Peyer's patch (tissue), 4 donors: ENCODE data around the gene HDC. TPM values are rescaled to one million over a fixed set of nuclear protein-coding genes. Genes with fewer than 3 reads are reported as not detected.

Source experiments
- DNase-seq, 3 donors: peaks; one replicate each; pipeline ENCODE4 v3.0.0-alpha.2; 2017 to 2019
- H3K27ac ChIP-seq, 4 donors: fragments of 200-600 bp; sonication (generic); one replicate each; pipeline ENCODE4 v1.5.1; 2016 to 2019
- H3K27me3 ChIP-seq, 2 donors: fragments of 200-600 bp; sonication (generic); one replicate each; pipeline ENCODE4 v1.5.1; 2019
- H3K36me3 ChIP-seq, 3 donors: fragments of 200-600 bp; sonication (generic); one replicate each; pipeline ENCODE4 v1.5.1; 2016 to 2019
- H3K4me1 ChIP-seq, 4 donors: fragments of 200-600 bp; sonication (generic); one replicate each; pipeline ENCODE4 v1.5.1; 2016 to 2019
- H3K4me3 ChIP-seq, 4 donors: fragments of 200-600 bp; sonication (generic); 1 replicate in 3 of 4; 2 replicates in 1 of 4; pipeline ENCODE4 v1.5.1; 2016 to 2019; ENCODE audit warnings: mild to moderate bottlenecking in 1 of 4
- H3K9me3 ChIP-seq, 4 donors: fragments of 200-600 bp; sonication (generic); one replicate each; pipeline ENCODE4 v1.5.1; 2016 to 2019; ENCODE audit warnings: mild to moderate bottlenecking in 1 of 4
- CTCF ChIP-seq, 6 experiments: fragments of 450-650 bp in 4 of 6; fragments of 200-600 bp in 2 of 6; sonication (generic) in 1 of 6; IDR thresholded peaks; one replicate each; pipeline ENCODE4 v1.5.1; 2017 to 2019; ENCODE audit warnings: antibody characterized with exemption in 6 of 6, mild to moderate bottlenecking in 3 of 6, moderate library complexity in 1 of 6
- POLR2A ChIP-seq, 2 donors: fragments of 450-650 bp; IDR thresholded peaks; one replicate each; pipeline ENCODE4 v1.5.1; 2017; ENCODE audit warnings: antibody characterized with exemption in 2 of 2, mild to moderate bottlenecking in 2 of 2, moderate library complexity in 2 of 2
- total RNA-seq, 4 donors: library from RNA; depleted of rRNA; stranded (reverse); fragments of >200 nt; gene quantifications; one replicate each; pipeline ENCODE4 v1.1.0, GENCODE V29; 2016

Gene HDC
- total RNA-seq, 4 donors from 2014 or later, result 0.80 to 21.5 (median 1.2) TPM; not detected in 1

GRCh38 chr15:50298340-50298739 lies 32.8 kb upstream of the HDC start:
- Histone ChIP-seq H3K4me3 (no peak overlapping the region), H3K27ac (no peak overlapping the region), H3K27me3 (no peaks in the 10 kb centered on the region), H3K9me3 (no peaks in the 10 kb centered on the region), H3K36me3 (peaks cover 0 to 22% (median 0%) of the 10 kb centered on the region in 3 donors), H3K4me1 (no peaks in the 10 kb centered on the region)
- no peak for DNase-seq
- no peak for TF ChIP-seq CTCF (IDR thresholded peaks at IDR 0.05)
- no peak for TF ChIP-seq POLR2A (IDR thresholded peaks at IDR 0.05)

GRCh38 chr15:50295966-50296365 lies 30.4 kb upstream of the HDC start:
- H3K4me1 ChIP-seq, result no peaks in the 10 kb centered on the region

GRCh38 chr15:50289749-50290148 lies 24.2 kb upstream of the HDC start:
- Histone ChIP-seq H3K27me3 (no peaks in the 10 kb centered on the region), H3K4me1 (no peaks in the 10 kb centered on the region), H3K27ac (no peak overlapping the region), H3K4me3 (no peak overlapping the region), H3K36me3 (peaks cover 0 to 16% (median 0%) of the 10 kb centered on the region in 3 donors), H3K9me3 (no peaks in the 10 kb centered on the region)
- TF ChIP-seq CTCF (IDR thresholded peaks at IDR 0.05), result no peak
- TF ChIP-seq POLR2A (IDR thresholded peaks at IDR 0.05), result no peak
- DNase-seq, result no peak

More at GRCh38 chr15:50295966-50296365, 30.4 kb upstream of the HDC start:
- Histone ChIP-seq H3K27me3 (no peaks in the 10 kb centered on the region), H3K9me3 (no peaks in the 10 kb centered on the region), H3K27ac (no peak overlapping the region), H3K36me3 (peaks cover 0 to 14% (median 0%) of the 10 kb centered on the region in 3 donors), H3K4me3 (no peak overlapping the region)
- no peak for TF ChIP-seq POLR2A (IDR thresholded peaks at IDR 0.05)
- TF ChIP-seq CTCF (IDR thresholded peaks at IDR 0.05), result no peak
- DNase-seq, result no peak

GRCh38 chr15:50287324-50288116 lies 22.0 kb upstream of the HDC start:
- no peak for DNase-seq
- Histone ChIP-seq H3K27me3 (no peaks in the 10 kb centered on the region), H3K4me3 (no peak overlapping the region), H3K4me1 (no peaks in the 10 kb centered on the region), H3K9me3 (no peaks in the 10 kb centered on the region), H3K36me3 (peaks cover 0 to 16% (median 0%) of the 10 kb centered on the region in 3 donors), H3K27ac (no peak overlapping the region)
- no peak for TF ChIP-seq CTCF (IDR thresholded peaks at IDR 0.05)
- TF ChIP-seq POLR2A (IDR thresholded peaks at IDR 0.05), result no peak

- Histone ChIP-seq H3K9me3 (no peaks in the 10 kb centered on the region), H3K27me3 (no peaks in the 10 kb centered on the region), H3K4me1 (no peaks in the 10 kb centered on the region), H3K27ac (no peak overlapping the region), H3K36me3 (peaks cover 0 to 3% (median 0%) of the 10 kb centered on the region in 3 donors), H3K4me3 (no peak overlapping the region)
- TF ChIP-seq CTCF (IDR thresholded peaks at IDR 0.05), result no peak
- TF ChIP-seq POLR2A (IDR thresholded peaks at IDR 0.05), result no peak
- DNase-seq, result no peak
Measured at GRCh38 chr15:50281427-50281826, 15.9 kb upstream of the HDC start.
